Astrocyte (in vitro differentiated cells and primary cell): Measurements from ENCODE around the gene CAPN12. TPM values are rescaled to one million over a fixed set of nuclear protein-coding genes. Genes with fewer than 3 reads are reported as not detected.

ENCODE experiments used
- DNase-seq: peaks from one replicate; pipeline ENCODE4 v3.0.0-alpha.2; 2010; ENCODE audit warnings: low read depth
- FAIRE-seq: peaks from 2 replicates; lab custom pipeline; 2011; peaks lifted over from hg19 to GRCh38; lab: Jason Lieb, UNC
- H2AFZ ChIP-seq: 2 replicates; pipeline ENCODE4 v1.6.0; 2012; ENCODE audit warnings: low read depth, low read length, inconsistent platforms
- H3K27ac ChIP-seq: 2 replicates; pipeline ENCODE4 v1.5.1; 2011; ENCODE audit warnings: low read depth, low read length, inconsistent platforms
- H3K27me3 ChIP-seq: 2 replicates; pipeline ENCODE4 v1.6.0; 2011; ENCODE audit warnings: low read length, inconsistent platforms; ENCODE audit not compliant: insufficient read depth
- H3K36me3 ChIP-seq: 2 replicates; pipeline ENCODE4 v1.5.1; 2011; ENCODE audit warnings: low read length, inconsistent platforms; ENCODE audit not compliant: insufficient read depth
- H3K4me1 ChIP-seq: 2 replicates; pipeline ENCODE4 v1.5.1; 2011; ENCODE audit warnings: low read length, inconsistent platforms; ENCODE audit not compliant: insufficient read depth
- H3K4me2 ChIP-seq: 2 replicates; pipeline ENCODE4 v1.6.0; 2012; ENCODE audit warnings: low read length, inconsistent platforms
- H3K4me3 ChIP-seq: 2 replicates; pipeline ENCODE4 v1.5.1; 2011; ENCODE audit warnings: low read depth, mild to moderate bottlenecking, low read length, inconsistent platforms; ENCODE audit not compliant: insufficient read depth
- H3K79me2 ChIP-seq: 2 replicates; pipeline ENCODE4 v1.6.0; 2012; ENCODE audit warnings: mild to moderate bottlenecking, low read length, inconsistent platforms; ENCODE audit not compliant: insufficient read depth
- H3K9ac ChIP-seq: 2 replicates; pipeline ENCODE4 v1.6.0; 2012; ENCODE audit warnings: mild to moderate bottlenecking, low read length, inconsistent platforms
- H3K9me3 ChIP-seq: 2 replicates; pipeline ENCODE4 v1.5.1; 2012; ENCODE audit warnings: low read depth, mild to moderate bottlenecking, low read length, inconsistent platforms; ENCODE audit not compliant: insufficient read depth
- H4K20me1 ChIP-seq: 2 replicates; pipeline ENCODE4 v1.6.0; 2012; ENCODE audit warnings: low read length, inconsistent platforms; ENCODE audit not compliant: insufficient read depth
- H3K27ac Mint-ChIP-seq: one replicate; pipeline ENCODE4 v1.8.0; 2021; ENCODE audit warnings: mild to moderate bottlenecking, mixed read lengths; ENCODE audit not compliant: unreplicated experiment
- H3K27me3 Mint-ChIP-seq: one replicate; pipeline ENCODE4 v1.8.0; 2021; ENCODE audit warnings: low read depth, mixed read lengths; ENCODE audit not compliant: unreplicated experiment
- H3K36me3 Mint-ChIP-seq: one replicate; pipeline ENCODE4 v1.8.0; 2021; ENCODE audit warnings: low read depth, mixed read lengths; ENCODE audit not compliant: unreplicated experiment
- H3K4me1 Mint-ChIP-seq: one replicate; pipeline ENCODE4 v1.8.0; 2021; ENCODE audit warnings: low read depth, mixed read lengths; ENCODE audit not compliant: unreplicated experiment
- H3K4me3 Mint-ChIP-seq: one replicate; pipeline ENCODE4 v1.8.0; 2021; ENCODE audit warnings: mild to moderate bottlenecking, moderate library complexity, mixed read lengths; ENCODE audit not compliant: unreplicated experiment
- H3K9me3 Mint-ChIP-seq: one replicate; pipeline ENCODE4 v1.8.0; 2021; ENCODE audit warnings: mild to moderate bottlenecking, mixed read lengths; ENCODE audit not compliant: unreplicated experiment
- CTCF ChIP-seq: IDR thresholded peaks from 2 replicates; pipeline ENCODE4 v1.5.1; 2011; ENCODE audit warnings: low read depth, mild to moderate bottlenecking, inconsistent platforms, low read length, moderate library complexity; ENCODE audit not compliant: insufficient read depth
- EZH2 ChIP-seq: IDR thresholded peaks from 2 replicates; pipeline ENCODE4 v1.6.1; 2012; ENCODE audit warnings: mild to moderate bottlenecking, low read length, inconsistent platforms; ENCODE audit not compliant: insufficient read depth
- total RNA-seq: library from RNA; stranded (reverse); gene quantifications from 2 replicates; pipeline ENCODE4 v1.2.1, GENCODE V29; 2021

CAPN12 gene
- total RNA-seq, 1 donor from 2014 or later: 4.6 TPM

- H3K36me3 Mint-ChIP-seq: peaks cover 24% of the 10 kb centered on the region
- peaks cover 28% of the 10 kb centered on the region for H3K4me1 Mint-ChIP-seq
Measured at GRCh38 chr19:38703509-38703908, 40.8 kb downstream of the CAPN12 start.

GRCh38 chr19:38702278-38702677 lies 42.0 kb downstream of the CAPN12 start:
- Histone ChIP-seq H3K4me2 (no peak overlapping the region), H3K27me3 (no peaks in the 10 kb centered on the region), H3K9ac (no peak overlapping the region), H3K4me1 (peaks cover 37% of the 10 kb centered on the region), H4K20me1 (peaks cover 92% of the 10 kb centered on the region), H3K36me3 (peaks cover 53% of the 10 kb centered on the region), H3K9me3 (no peaks in the 10 kb centered on the region), H3K79me2 (peaks cover 98% of the 10 kb centered on the region), H3K4me3 (no peak overlapping the region), H3K27ac (peak overlapping the region; percentile 2), H2AFZ (no peak overlapping the region)
- Mint-ChIP-seq H3K27ac (no peak overlapping the region), H3K4me3 (no peak overlapping the region), H3K9me3 (no peaks in the 10 kb centered on the region), H3K27me3 (no peaks in the 10 kb centered on the region), H3K36me3 (peaks cover 18% of the 10 kb centered on the region), H3K4me1 (peaks cover 26% of the 10 kb centered on the region)
- DNase-seq: no peak
- no peak for TF ChIP-seq EZH2
- TF ChIP-seq CTCF: no peak
- no peak for FAIRE-seq

More at GRCh38 chr19:38703509-38703908, 40.8 kb downstream of the CAPN12 start:
- H3K4me1 ChIP-seq: peaks cover 44% of the 10 kb centered on the region
- H3K27me3 ChIP-seq: no peaks in the 10 kb centered on the region
- H3K9me3 ChIP-seq: no peaks in the 10 kb centered on the region
- DNase-seq (no peak), FAIRE-seq (no peak)
- no peak overlapping the region for H3K4me2 ChIP-seq
- no peak overlapping the region for H2AFZ ChIP-seq
- peaks cover 92% of the 10 kb centered on the region for H4K20me1 ChIP-seq
- H3K79me2 ChIP-seq: peaks cover 97% of the 10 kb centered on the region
- Mint-ChIP-seq H3K27me3 (no peaks in the 10 kb centered on the region), H3K9me3 (no peaks in the 10 kb centered on the region), H3K4me3 (no peak overlapping the region), H3K27ac (no peak overlapping the region)
- no peak overlapping the region for H3K4me3 ChIP-seq
- no peak overlapping the region for H3K27ac ChIP-seq
- TF ChIP-seq CTCF (no peak), EZH2 (no peak)
- H3K36me3 ChIP-seq: peaks cover 64% of the 10 kb centered on the region
- no peak overlapping the region for H3K9ac ChIP-seq

GRCh38 chr19:38701455-38702063 lies 42.7 kb downstream of the CAPN12 start:
- Histone ChIP-seq H3K27ac (no peak overlapping the region), H3K79me2 (peaks cover 99% of the 10 kb centered on the region), H3K4me1 (peaks cover 30% of the 10 kb centered on the region), H3K9me3 (no peaks in the 10 kb centered on the region), H2AFZ (no peak overlapping the region), H3K27me3 (no peaks in the 10 kb centered on the region), H3K4me3 (no peak overlapping the region), H3K4me2 (no peak overlapping the region), H3K36me3 (peaks cover 51% of the 10 kb centered on the region), H3K9ac (no peak overlapping the region), H4K20me1 (peaks cover 93% of the 10 kb centered on the region)
- Mint-ChIP-seq H3K4me3 (no peak overlapping the region), H3K27me3 (no peaks in the 10 kb centered on the region), H3K4me1 (peaks cover 22% of the 10 kb centered on the region), H3K27ac (peak overlapping the region; percentile 47), H3K9me3 (no peaks in the 10 kb centered on the region), H3K36me3 (peaks cover 18% of the 10 kb centered on the region)
- TF ChIP-seq EZH2 (no peak), CTCF (no peak)
- FAIRE-seq (no peak), DNase-seq (no peak)
